IgD-negative memory B cell (primary cell): ENCODE results near the gene KLF18. TPM values are rescaled to one million over a fixed set of nuclear protein-coding genes. Genes with fewer than 3 reads are reported as not detected.

Experiments used
- H3K27ac Mint-ChIP-seq, 3 donors: one replicate each; pipeline ENCODE4 v1.8.0; 2020 to 2022; ENCODE audit warnings: mild to moderate bottlenecking in 3 of 3, mixed read lengths in 3 of 3, moderate library complexity in 1 of 3
- H3K27me3 Mint-ChIP-seq: one replicate; pipeline ENCODE4 v1.8.0; 2021; ENCODE audit warnings: mixed read lengths
- H3K36me3 Mint-ChIP-seq: one replicate; pipeline ENCODE4 v1.8.0; 2020; ENCODE audit warnings: mild to moderate bottlenecking, mixed read lengths
- H3K4me1 Mint-ChIP-seq, 3 donors: one replicate each; pipeline ENCODE4 v1.8.0; 2020 to 2022; ENCODE audit warnings: mixed read lengths in 3 of 3, mild to moderate bottlenecking in 1 of 3
- H3K4me3 Mint-ChIP-seq, 4 donors: one replicate each; pipeline ENCODE4 v1.8.0; 2020 to 2022; ENCODE audit warnings: mild to moderate bottlenecking in 4 of 4, mixed read lengths in 4 of 4, moderate library complexity in 3 of 4
- H3K9me3 Mint-ChIP-seq, 3 donors: one replicate each; pipeline ENCODE4 v1.8.0; 2020 to 2021; ENCODE audit warnings: mixed read lengths in 3 of 3, mild to moderate bottlenecking in 1 of 3
- polyA plus RNA-seq: library from polyadenylated mRNA; unstranded; fragments of 300-500 nt; fragmentation: Illumina TruSeq; gene quantifications from one replicate; pipeline ENCODE4 v1.2.3, GENCODE V29; 2021

The KLF18 gene
- polyA plus RNA-seq, 1 donor from 2014 or later = not detected

GRCh38 chr1:44108971-44109370 is 32.5 kb downstream of the KLF18 start:
- H3K27me3 Mint-ChIP-seq = peaks cover 7% of the 10 kb centered on the region
- H3K36me3 Mint-ChIP-seq = peaks cover 8% of the 10 kb centered on the region
- no peak overlapping the region for H3K4me3 Mint-ChIP-seq

GRCh38 chr1:44108241-44108640 is 33.2 kb downstream of the KLF18 start:
- H3K36me3 Mint-ChIP-seq = peaks cover 8% of the 10 kb centered on the region
- H3K27me3 Mint-ChIP-seq = peaks cover 8% of the 10 kb centered on the region
- no peak overlapping the region for H3K4me3 Mint-ChIP-seq
- no peaks in the 10 kb centered on the region for H3K4me1 Mint-ChIP-seq
- no peak overlapping the region for H3K27ac Mint-ChIP-seq
- no peaks in the 10 kb centered on the region for H3K9me3 Mint-ChIP-seq

More at GRCh38 chr1:44108971-44109370, 32.5 kb downstream of the KLF18 start:
- Mint-ChIP-seq H3K4me1 (peaks cover 0 to 1% (median 0%) of the 10 kb centered on the region in 3 donors), H3K27ac (no peak overlapping the region), H3K9me3 (no peaks in the 10 kb centered on the region)

GRCh38 chr1:44105810-44106209 is 35.6 kb downstream of the KLF18 start:
- peaks cover 6% of the 10 kb centered on the region for H3K36me3 Mint-ChIP-seq
- H3K27ac Mint-ChIP-seq = no peak overlapping the region
- H3K27me3 Mint-ChIP-seq = peaks cover 8% of the 10 kb centered on the region
- H3K4me3 Mint-ChIP-seq = no peak overlapping the region
- H3K4me1 Mint-ChIP-seq = peaks cover 0 to 4% (median 0%) of the 10 kb centered on the region in 3 donors
- no peaks in the 10 kb centered on the region for H3K9me3 Mint-ChIP-seq

- peaks cover 0 to 4% (median 0%) of the 10 kb centered on the region in 3 donors for H3K4me1 Mint-ChIP-seq
- H3K27me3 Mint-ChIP-seq = peaks cover 6% of the 10 kb centered on the region
- H3K9me3 Mint-ChIP-seq = no peaks in the 10 kb centered on the region
- no peak overlapping the region for H3K4me3 Mint-ChIP-seq
- H3K36me3 Mint-ChIP-seq = peaks cover 6% of the 10 kb centered on the region
- H3K27ac Mint-ChIP-seq = no peak overlapping the region
These were observed 37.9 kb downstream of the KLF18 start for GRCh38 chr1:44103270-44104131.

- peaks cover 4% of the 10 kb centered on the region for H3K27me3 Mint-ChIP-seq
- peaks cover 0 to 7% (median 2%) of the 10 kb centered on the region in 3 donors for H3K9me3 Mint-ChIP-seq
- no peak overlapping the region for H3K27ac Mint-ChIP-seq
- H3K4me3 Mint-ChIP-seq = no peak overlapping the region
- H3K36me3 Mint-ChIP-seq = peaks cover 6% of the 10 kb centered on the region
- peaks cover 0 to 4% (median 0%) of the 10 kb centered on the region in 3 donors for H3K4me1 Mint-ChIP-seq
These were observed 40.1 kb downstream of the KLF18 start for GRCh38 chr1:44101328-44101727.

- Mint-ChIP-seq H3K27ac (no peak overlapping the region), H3K36me3 (peaks cover 6% of the 10 kb centered on the region), H3K9me3 (peaks cover 0 to 7% (median 2%) of the 10 kb centered on the region in 3 donors), H3K4me1 (peaks cover 0 to 4% (median 0%) of the 10 kb centered on the region in 3 donors), H3K4me3 (no peak overlapping the region), H3K27me3 (peaks cover 1% of the 10 kb centered on the region)
These were observed 41.1 kb downstream of the KLF18 start for GRCh38 chr1:44100183-44100868.

GRCh38 chr1:44094047-44094446 is 47.4 kb downstream of the KLF18 start:
- no peak overlapping the region for H3K4me3 Mint-ChIP-seq
- H3K27ac Mint-ChIP-seq = no peak overlapping the region
- no peaks in the 10 kb centered on the region for H3K4me1 Mint-ChIP-seq
- H3K36me3 Mint-ChIP-seq = peaks cover 2% of the 10 kb centered on the region
- peaks cover 2 to 7% (median 2%) of the 10 kb centered on the region in 3 donors for H3K9me3 Mint-ChIP-seq
- H3K27me3 Mint-ChIP-seq = peaks cover 6% of the 10 kb centered on the region

- Mint-ChIP-seq H3K27ac (no peak overlapping the region), H3K4me1 (no peaks in the 10 kb centered on the region), H3K9me3 (peaks cover 0 to 2% (median 0%) of the 10 kb centered on the region in 3 donors), H3K36me3 (peaks cover 2% of the 10 kb centered on the region), H3K27me3 (peaks cover 10% of the 10 kb centered on the region), H3K4me3 (no peak overlapping the region)
These were observed 50.8 kb downstream of the KLF18 start for GRCh38 chr1:44090429-44091252.

- H3K9me3 Mint-ChIP-seq = peaks cover 0 to 2% (median 0%) of the 10 kb centered on the region in 3 donors
- peaks cover 0 to 3% (median 0%) of the 10 kb centered on the region in 3 donors for H3K4me1 Mint-ChIP-seq
- peaks cover 10% of the 10 kb centered on the region for H3K27me3 Mint-ChIP-seq
- H3K27ac Mint-ChIP-seq = no peak overlapping the region
- peaks cover 2% of the 10 kb centered on the region for H3K36me3 Mint-ChIP-seq
- no peak overlapping the region for H3K4me3 Mint-ChIP-seq
These were observed 51.9 kb downstream of the KLF18 start for GRCh38 chr1:44089371-44090048.

Other genes with a start within 250 kb of the KLF18 start
- gene ARTN, start 207.8 kb downstream of the KLF18 start, polyA plus RNA-seq = not detected
- 14.9 TPM for gene IPO13, start 194.7 kb downstream of the KLF18 start, polyA plus RNA-seq
- gene DPH2, start 171.6 kb downstream of the KLF18 start, polyA plus RNA-seq = 38.4 TPM
- gene ATP6V0B, start 166.7 kb downstream of the KLF18 start, polyA plus RNA-seq = 261 TPM
- 1.0 TPM for gene B4GALT2, start 162.4 kb downstream of the KLF18 start, polyA plus RNA-seq
- 5.3 TPM for gene CCDC24, start 150.0 kb downstream of the KLF18 start, polyA plus RNA-seq
- gene SLC6A9, start 110.2 kb downstream of the KLF18 start, polyA plus RNA-seq = 0.19 TPM
- gene KLF17, start 22.8 kb downstream of the KLF18 start, polyA plus RNA-seq = not detected
- gene DMAP1, start 71.8 kb upstream of the KLF18 start, polyA plus RNA-seq = 36.0 TPM
- 41.6 TPM for gene ERI3, start 213.6 kb upstream of the KLF18 start, polyA plus RNA-seq